T47D (cell line): ENCODE data around the gene DHX8.

Source experiments
- DNase-seq, 2 experiments: peaks; one replicate each; pipeline versions ENCODE4 v3.0.0 to v3.0.0-alpha.2; 2011 to 2012; ENCODE audit warnings: low read depth in 1 of 2, low spot score in 1 of 2
- JUND ChIP-seq: IDR thresholded peaks from 2 replicates; pipeline ENCODE4 v1.6.1; 2012; ENCODE audit warnings: low read depth
- in situ Hi-C: cut with HindIII; loops from 2 replicates; pipeline ENCODE4 v1.10.0; 2016; ENCODE audit warnings: low sequenced_read_pairs, low pct_unique_long_range_greater_than_20kb

DHX8 gene

GRCh38 chr17:43547659-43548256 is 64.0 kb downstream of the DHX8 start:
- in situ Hi-C loops: no loop called here
- DNase-seq: no peak
- no peak for TF ChIP-seq JUND

DNA sequence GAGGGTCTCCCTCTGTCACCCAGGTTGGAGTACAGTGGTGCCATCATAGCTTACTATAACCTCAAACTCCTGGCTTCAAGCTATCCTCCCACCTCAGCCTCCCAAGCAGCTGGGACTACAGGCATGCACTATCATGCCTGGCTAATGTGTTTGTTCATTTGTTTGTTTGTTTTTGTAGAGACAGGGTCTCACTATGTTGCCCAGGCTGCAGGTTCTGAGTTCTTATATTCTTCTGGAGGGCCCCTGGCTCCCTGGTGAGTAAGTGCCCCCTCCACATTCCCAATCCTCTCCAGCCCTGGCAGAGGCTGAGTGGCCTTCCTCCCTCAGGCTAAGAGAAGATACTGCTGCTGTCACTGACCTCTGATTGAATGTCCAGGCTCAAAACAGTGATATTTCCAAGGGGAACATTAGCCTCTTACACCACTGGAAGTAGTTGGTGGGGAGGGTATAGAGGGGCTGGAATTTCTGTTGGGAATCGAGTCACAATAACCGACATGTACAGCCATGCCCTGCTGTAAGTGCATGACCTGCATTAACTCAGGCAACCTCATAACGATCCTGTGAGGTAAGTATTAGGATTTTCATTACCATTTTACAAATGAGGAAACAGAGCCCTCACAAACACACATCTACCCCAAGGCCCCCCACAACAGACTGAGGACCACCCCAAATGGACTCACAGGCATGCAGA is 65.1 kb downstream of the DHX8 start:
- no peak for DNase-seq
- TF ChIP-seq JUND: no peak
- in situ Hi-C loops: no loop called here

DNA sequence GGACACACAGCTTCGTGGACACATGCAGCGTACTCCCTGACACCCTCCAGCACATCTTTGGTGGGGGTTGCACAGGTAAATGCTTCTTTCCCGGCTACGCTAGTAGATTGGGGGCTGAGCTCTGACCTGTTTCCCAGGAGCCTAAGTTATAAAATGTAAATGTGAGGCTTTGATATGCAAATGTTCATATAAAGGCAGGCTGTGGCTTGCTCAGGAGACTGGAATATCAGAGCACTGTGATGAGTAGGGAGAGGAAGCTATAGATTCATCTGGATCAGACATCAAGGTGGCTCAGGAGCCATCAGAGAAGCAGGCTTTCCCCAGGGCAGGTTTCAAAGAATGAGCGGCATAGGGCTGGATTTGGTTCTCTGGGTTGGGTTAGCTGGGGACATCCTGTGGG is 65.7 kb downstream of the DHX8 start:
- no peak for DNase-seq
- no peak for TF ChIP-seq JUND
- in situ Hi-C loops: no loop called here

- in situ Hi-C loops: no loop called here
- TF ChIP-seq JUND: no peak
- DNase-seq: no peak
Measured at GRCh38 chr17:43550754-43551153, 67.0 kb downstream of the DHX8 start.

GRCh38 chr17:43552229-43552837 is 68.6 kb downstream of the DHX8 start:
- in situ Hi-C loops: no loop called here
- no peak for DNase-seq

DNA sequence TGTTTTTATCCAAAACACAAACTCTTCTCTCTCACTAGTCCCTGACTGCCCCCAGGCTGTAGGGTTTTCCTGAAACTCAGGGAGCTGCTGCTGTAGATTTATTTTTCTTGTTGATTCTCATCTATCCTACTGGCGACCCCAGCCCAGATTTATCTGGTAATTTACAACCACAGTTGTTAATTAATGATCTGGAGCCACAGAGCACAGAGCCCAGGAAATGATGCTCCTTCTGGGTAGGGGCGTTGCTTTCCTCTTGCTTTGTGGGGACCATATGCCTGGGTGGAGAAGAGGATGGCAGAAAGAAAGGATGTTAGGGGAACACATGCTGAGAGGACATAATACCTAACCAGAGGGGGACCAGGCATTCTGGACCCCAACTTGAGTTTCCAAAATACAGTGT is 69.8 kb downstream of the DHX8 start:
- TF ChIP-seq JUND: no peak
- no peak for DNase-seq
- in situ Hi-C loops: no loop called here

More at GRCh38 chr17:43552229-43552837, 68.6 kb downstream of the DHX8 start:
- no peak for TF ChIP-seq JUND

- in situ Hi-C loops: no loop called here
- DNase-seq: no peak
- TF ChIP-seq JUND: no peak
Measured at GRCh38 chr17:43554857-43555256, 71.1 kb downstream of the DHX8 start.

DNA sequence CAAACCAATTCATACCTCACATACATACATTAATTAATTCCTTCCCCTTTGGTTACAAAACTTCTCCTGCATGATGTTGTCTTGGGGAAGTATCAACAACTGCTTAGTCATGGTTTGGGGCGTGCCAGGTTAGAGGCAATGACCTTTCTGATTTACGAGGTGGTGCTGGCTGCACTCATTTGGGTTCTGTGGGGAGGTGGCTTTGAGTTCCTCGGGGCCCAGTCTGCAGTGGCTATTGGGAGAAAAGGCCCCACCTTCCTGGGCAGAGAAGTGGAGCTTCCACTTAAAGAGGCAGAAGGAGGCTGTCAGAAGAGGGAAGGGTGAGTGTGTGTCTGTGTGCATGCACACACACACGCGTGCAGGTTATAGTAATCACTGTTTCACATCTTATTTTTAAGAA is 72.5 kb downstream of the DHX8 start:
- DNase-seq: no peak
- in situ Hi-C loops: no loop called here
- no peak for TF ChIP-seq JUND

DNA sequence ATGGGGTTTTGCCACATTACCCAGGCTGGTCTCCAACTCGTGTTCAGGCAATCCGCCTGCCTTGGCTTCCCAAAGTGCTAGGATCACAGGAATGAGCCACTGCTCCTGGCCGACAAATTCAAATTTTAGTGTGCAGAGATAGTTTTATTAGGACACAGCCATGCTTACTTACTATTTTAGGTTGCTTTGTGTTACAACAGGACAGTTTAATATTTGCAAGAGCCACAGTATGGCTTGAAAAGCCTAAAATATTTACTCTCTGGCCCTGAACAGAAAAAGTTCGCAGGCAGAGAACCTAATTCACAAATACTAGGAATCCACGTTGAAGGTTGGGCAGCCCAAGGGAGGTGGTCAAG is 75.0 kb downstream of the DHX8 start:
- in situ Hi-C loops: no loop called here
- DNase-seq: no peak
- no peak for TF ChIP-seq JUND

DNA sequence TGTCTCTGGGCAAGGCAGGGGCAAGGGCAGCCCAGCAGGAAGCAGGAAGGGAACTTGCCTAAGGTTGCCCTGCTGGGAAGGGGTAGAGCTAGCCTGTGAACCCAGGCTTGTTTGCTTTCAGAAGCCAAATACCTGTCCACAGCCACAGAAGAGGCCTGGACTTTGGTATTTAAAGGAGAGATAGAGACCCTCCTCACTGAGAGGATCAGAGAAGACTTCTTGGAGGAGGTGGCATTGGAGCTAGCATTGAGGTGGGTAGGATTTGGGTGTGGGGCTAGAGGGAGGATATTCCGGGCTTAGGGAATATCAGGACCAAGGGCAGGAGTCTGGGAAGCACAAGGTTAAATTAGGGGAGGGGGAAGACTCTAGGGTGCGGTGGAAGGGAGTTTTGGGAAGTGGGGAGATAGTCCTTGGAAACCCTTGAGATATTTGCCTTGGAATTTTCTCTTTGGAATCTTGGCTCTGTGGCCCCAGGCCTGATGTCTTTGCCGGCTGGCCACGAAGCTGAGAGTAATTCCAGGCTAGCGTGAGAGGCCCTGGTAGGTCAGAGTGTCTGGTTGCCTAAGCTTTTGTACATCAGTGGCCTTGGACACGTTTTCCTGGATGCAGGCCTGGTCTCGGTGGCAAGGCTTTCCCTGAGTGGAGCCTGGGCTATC is 75.5 kb downstream of the DHX8 start:
- DNase-seq: no peak
- in situ Hi-C loops: no loop called here
- TF ChIP-seq JUND: no peak

GRCh38 chr17:43560461-43561427 is 77.0 kb downstream of the DHX8 start:
- no peak for TF ChIP-seq JUND
- DNase-seq: no peak
- in situ Hi-C loops: no loop called here
